NCI-H524 (cell line): ENCODE results near the gene ATP8B1.
"Not testable (repeated sequence)": the region's sequence is repeated elsewhere in the genome, so short reads cannot be mapped to it uniquely, and the experiment has no call there.

Experiments used
- DNase-seq, 2 experiments: peaks; one replicate each; lab custom pipeline; 2025; lab: John Stamatoyannopoulos, UW

ATP8B1 gene

DNA sequence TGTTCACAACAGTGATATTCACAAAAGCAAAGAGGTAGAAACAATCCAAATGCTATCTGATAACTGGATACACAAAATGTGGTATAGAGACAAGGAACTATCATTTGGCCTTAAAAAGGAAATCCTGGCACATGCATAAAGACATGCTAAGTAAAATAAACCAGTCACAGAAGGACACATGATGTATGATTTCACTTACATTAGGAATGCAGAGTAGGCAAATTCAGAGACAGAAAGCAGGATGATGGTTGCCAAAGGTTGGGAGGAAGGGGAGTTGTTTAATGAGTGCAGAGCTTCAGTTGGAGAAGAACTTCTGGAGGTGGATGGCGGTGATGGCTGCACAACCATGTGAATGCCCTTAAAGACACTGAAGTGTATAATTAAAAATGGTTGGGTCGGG, 38.1 kb downstream of the ATP8B1 start:
- no peak for DNase-seq

DNA sequence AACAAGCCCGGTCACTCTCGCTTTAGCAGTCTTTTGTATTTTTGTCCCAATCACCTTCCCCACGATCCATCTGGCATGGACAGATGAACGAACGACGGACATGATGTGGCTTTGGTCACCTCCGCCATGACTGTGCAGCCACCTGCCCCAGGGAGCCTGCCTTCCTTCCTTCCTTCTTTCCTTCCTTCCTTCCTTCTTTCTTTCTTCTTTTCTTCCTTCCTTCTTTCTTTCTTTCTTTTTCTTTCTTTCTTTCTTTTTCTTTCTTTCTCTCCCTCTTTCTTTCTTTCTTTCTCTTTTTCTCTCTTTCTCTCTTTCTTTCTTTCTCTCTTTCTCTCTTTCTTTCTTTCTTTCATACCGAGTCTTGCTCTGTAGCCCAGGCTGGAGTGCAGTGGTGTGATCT, 39.0 kb downstream of the ATP8B1 start:
- no peak for DNase-seq

DNA sequence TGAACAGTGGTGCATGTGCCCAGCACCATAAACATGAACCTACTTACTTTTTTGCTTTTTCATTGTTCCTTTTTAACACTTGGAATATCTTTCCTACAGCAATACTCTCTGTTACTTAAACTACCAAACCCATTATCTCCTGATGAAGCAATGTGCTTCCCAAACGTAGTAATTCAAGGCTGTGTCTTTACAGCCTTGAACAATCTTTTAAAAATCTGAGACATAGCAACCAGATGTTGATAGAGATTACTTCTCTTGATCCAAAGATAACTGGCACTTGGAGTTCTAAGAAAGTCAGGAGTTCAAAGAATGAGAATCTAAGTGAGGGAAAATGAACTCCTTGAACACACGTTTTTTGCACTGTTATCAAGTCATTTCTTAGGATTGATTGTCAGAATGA, 40.4 kb downstream of the ATP8B1 start:
- DNase-seq: no peak

DNA sequence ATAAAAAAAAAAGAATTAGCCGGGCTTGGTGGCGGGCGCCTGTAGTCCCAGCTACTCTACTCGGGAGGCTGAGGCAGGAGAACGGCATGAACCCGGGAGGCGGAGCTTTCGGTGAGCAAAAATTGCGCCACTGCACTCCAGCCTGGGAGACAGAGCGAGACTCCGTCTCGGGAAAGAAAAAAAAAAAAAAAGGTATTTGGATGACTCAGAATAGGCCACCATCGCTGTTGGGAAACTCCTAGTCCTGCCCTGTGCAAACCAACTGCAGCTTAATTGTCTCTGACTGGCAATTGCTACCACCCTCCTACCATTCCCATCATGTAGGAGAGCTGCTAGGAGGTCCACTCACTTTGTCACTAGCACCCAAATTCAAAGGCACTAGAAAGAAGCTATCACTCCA, 43.5 kb downstream of the ATP8B1 start:
- no peak for DNase-seq

DNA sequence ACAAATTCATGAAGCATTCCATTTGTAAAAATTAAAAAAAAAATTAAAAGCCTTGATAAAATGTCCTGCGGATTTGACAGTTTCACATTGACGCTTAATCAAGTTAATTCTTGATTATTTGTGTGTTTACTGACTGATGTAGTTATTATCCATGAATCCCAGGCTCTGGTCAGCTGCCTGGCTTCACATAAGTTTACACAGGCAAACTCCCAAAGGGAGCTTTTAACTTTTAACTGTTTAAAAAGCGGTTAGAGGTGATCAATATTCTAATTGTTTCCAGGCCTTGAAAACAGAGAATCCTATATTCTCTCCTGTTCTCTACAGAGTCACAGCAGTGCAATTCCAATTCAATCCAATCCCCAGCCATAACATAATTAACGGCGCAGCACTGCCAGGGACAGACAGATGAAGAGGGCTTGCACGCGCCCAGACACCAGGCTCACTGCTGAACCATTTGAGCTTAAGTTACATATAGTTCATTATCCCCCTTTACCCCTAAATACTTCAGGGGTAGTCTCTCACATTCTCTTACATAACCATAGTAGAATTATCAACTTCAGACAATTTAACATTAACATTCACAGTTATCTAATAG, 47.5 kb downstream of the ATP8B1 start:
- DNase-seq: no peak

DNA sequence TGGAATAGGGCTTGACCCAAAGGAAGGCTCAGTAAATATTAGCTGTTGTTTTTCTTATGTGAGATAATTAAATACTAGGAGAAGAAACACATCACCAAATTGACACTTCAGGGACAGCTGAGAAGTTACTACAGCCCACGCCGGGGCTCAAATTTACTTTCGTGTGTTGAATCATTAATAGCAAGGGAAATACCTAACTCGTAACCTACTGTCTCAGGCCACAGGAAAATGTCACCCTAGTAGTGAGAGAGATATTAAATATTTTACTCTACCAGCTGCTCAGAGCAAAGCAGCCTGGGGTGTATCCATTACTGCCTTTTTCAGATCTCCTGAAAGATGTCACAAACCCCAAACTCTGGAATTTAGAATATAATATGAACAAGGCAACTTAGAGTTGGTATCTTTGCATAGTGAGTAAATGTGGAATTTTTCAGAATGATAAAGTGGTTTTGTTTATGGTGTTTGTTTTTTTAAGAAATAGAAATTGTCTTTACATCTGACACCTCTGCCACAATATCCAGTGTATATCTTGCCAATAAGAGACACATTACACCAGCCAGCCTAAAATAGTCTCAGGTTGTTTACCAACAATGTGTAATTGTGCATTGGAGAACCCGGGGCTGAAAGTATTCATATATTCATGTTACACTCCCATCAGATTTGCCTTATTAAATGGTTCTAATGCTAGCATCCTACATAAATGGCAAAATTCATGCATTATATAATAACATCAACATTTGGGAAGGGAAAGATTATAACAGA, 48.4 kb downstream of the ATP8B1 start:
- no peak for DNase-seq

DNA sequence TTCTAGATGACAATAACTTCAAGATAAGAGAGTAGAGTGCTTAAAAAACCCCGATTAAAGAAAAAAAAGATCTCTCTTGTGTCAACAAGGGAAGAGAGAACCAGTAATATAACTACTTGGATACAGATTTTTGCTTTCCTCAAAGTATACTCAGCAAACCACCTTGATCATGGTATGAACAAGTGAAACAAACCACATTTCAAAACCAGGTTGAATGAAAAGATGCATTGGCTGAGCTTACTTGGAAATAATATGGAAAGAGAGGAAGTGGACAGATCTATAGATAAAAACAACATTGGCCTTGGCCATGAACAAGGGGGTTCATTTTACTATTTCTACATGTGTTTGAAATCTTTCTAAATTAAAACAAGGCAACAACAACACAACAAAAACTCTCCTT, 50.1 kb downstream of the ATP8B1 start:
- DNase-seq: no peak

DNA sequence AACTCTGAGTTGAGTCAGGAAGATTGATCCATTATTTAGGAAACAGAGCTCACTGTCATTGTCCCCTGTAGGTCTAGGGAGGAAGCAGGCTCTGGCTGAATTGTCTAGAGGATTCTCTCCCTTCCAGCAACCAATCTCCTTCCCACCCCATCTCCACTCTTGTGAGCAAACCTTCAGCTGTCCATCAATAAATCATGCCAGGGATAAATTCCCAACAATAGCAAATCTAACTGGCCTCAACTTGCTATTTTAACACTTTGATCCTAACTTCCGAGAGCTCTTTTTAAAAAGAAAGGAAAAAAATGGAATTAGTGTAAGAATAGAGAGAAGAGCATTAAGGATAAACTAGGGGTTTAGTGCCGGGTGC, 53.5 kb downstream of the ATP8B1 start:
- DNase-seq: no peak

DNA sequence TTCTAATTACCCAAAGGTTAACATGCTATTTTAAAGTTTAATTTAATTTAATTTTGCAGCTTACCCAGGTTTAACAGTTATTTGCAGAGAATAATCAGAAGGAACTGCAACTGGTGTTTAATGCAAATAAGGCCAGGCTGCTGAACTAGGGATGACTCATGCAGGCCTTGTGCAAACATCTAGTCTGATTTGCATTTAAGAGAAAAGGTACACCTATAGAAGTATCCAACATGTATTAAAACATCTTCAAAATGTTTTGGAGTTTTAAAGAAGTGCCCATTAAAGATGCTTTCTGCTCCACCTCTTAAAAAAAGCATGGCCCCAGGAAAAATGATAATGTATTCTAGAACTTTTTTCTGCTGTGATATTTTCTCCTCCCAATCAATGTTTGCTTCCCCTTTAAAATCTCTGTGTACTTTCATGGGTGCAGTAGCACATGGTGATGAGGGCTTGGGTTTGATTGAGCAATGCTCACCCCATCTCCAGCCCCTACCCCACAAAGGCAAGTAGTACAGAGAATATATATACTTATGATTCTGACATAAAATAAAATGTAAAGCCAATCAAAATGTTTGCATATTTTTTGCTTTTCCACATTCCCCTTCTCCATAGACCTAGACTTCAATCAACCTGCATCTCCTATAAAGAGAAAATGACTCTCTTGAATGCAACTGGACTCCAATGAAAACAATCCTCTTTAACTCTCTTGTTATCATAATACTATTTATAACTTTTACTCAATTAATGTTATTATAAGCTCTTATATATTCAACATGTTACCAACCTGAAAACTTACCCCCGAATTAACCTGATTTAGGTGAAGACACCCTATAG, 54.1 kb downstream of the ATP8B1 start:
- no peak for DNase-seq

DNA sequence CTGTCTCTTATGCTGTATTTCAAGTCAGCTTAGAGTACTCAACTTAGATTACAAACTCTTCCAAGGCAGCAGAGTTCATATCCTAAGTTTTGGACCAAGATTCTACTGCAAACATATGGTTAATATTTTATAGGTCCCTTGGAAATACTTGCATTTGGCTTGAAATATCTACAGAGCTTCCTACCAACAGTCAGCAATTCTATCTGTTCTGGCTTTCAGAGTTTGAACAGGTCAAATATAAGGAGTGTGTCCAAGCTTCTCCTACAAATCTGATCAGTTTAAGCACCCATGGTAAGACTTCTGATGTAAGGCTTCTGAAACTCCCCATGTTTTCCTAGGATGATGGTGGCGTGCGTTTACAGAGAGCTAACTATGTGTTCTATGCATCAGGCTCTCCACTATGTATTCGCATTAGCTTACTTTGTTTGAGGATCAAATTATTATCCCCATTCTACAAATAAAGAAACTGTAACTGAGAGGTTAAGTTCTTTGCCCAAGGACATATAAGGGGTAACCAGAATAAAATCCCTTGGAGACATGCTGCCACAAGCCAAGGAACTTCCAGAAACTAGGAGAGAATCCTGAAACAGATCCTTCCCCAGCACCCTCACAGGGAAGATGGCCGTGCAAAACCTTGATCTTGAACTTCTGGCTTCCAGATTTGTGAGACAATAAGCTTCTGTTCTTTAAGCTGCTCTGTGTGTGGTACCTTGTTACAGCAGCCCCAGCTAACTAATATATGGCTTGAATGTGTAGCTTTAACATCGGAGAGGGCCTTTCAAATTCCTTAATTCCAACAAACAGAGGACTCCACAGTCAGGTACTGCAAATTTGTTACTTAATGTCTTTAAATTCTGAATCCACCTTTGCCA, 55.1 kb downstream of the ATP8B1 start:
- DNase-seq: no peak

DNA sequence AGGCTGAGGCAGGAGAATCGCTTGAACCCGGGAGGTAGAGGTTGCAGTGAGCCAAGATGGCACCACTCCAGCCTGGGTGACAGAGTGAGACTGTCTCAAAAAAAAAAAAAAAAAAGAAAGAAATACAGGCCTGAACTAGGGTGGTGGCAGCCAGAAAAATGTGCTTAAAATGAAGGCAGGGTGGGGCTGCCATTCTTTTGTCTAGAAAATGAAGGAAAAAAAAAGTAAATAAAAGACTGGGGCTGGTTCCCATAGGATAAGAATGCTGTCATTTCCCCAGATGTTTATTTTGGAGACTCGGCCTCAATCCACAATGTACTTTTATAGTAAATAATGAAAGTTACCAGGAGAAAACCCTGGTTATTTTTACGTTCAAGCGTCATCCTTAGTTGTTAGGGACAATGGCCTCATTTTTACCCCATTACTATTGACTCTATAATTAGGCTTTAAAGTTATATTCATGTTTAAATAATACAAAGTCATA, 58.9 kb downstream of the ATP8B1 start:
- no peak for DNase-seq

DNA sequence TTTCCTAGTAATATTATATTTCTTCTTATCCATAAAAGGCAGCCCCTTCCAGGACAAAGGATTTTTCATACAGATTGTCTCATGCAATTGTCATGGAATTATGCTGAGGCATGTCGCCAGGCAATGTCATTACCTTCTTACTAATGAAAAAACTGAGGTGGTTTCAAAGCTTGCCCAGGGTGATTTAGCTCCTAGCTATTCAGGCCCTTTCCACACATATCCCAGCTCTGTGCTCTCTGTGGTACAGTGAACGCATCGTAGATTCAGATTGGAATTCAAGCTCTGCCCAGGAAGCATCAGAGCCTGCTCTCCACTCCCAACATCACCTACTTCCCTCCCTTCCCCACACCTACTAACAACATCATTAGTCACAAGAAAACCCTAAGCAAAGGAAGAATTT, 60.1 kb downstream of the ATP8B1 start:
- no peak for DNase-seq

DNA sequence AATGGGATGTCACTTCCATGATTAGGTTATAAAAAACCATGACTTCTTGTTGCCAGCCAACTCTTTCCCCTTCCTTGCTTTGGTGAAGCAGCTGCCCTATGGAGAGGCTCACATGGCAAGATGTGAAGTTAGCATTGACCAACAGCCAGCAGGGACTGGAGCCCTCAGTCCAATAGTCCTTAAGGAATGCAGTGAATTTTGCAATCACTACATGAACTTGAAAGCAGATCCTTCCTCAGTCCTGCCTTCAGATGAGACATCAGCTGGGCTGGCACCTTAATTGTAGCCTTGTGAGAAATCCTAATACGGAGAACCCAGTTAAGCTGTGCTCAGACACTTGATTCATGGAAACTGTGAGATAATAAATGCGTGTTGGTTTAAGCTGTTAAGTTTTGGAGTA, 61.8 kb downstream of the ATP8B1 start:
- no peak for DNase-seq

DNA sequence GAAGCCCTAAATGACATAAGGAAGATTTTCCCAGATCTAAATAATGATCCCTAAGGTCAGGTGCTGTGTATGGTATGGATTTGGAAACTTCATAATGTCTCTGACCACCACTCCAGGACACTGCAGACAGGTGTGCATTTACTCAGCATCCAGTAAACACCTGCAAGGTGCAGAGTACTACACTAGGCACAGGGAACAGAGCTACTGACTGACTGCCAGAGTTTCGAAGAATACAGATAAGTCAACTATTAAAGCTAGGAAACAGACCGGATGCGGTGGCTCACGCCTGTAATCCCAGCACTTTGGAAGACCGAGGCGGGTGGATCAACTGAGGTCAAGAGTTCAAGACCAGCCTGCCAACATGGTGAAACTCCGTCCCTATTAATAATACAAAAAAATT, 65.0 kb downstream of the ATP8B1 start:
- DNase-seq: no peak

DNA sequence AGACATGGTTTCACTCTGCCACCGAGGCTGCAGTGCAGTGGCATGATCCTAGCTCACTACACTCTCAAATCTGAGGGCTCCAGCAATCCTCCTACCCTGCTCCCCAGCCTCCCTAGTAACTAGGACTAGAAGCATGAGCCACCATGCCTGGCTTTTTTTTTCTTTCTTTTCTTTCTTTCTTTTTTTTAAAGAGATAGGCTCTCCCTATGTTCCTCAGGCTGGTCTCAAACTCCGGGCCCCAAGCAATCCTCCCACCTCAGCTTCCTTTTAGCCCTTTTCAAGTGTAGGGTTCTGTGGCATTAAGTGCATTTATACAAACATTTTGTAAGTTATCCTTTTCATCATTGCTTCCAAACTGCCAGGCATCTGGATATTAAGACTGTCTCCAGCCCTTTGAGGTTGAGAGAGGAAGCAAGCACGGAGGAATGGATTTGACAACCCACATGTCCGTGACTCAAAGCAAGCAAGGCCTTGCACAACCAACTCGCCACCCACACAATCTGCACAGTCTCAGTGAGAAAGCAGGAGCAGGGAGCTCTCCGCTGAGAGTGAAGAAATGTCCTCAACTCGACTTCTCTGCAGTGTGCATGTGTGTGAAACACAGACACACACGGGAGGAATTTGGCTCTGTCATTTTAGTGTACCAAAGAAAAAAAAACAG, 65.6 kb downstream of the ATP8B1 start:
- DNase-seq: no peak

DNA sequence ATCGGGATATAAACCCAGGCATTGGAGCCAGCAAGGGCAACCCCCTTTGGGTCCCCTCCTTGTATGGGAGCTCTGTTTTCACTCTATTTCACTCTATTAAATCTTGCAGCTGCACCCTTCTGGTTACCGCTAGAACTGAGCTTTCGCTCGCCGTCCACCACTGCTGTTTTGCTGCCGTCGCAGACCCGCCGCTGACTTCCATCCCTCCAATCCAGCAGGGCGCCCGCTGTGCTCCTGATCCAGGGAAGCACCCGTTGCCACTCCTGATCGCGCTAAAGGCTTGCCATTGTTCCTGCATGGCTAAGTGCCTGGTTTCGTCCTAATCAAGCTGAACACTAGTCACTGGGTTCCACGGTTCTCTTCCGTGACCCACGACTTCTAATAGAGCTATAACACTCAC, 68.1 kb downstream of the ATP8B1 start:
- not testable (repeated sequence) for DNase-seq

DNA sequence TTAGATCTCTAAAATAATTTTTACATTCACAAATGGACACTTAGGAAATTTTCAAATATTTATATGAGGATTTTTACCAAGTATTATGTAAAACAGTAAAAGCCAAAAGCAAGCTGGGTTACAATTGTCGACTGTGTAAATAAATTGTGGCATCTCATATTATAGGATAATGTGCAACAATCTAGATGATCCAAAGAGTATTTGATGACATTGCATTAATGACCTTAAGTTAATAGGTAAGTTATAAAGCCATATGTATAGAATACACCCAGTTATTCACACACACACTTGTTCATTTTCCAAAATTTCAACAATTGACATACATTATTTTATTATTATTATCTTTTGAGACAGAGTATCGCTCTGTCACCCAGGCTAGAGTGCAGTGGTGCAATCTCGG, 69.3 kb downstream of the ATP8B1 start:
- no peak for DNase-seq

DNA sequence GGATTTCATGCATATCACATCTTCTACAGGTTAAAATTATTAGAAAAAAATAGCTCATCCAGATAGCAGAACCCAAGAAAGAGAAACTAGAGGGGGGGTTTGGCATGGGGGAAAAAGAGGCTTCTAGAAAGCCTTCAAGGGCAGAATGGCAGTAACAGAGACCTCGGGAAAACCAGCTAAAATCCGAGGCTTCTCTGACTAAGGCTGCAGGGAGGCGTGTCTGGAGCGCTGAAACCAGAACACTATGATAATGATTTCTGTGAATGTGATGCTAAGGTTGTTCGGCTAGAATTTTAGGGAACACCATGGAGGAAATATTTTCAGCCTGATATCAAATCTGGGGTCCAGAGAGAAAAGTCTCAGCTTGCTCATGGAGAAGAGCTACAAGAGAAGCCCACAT, 73.0 kb downstream of the ATP8B1 start:
- no peak for DNase-seq

DNA sequence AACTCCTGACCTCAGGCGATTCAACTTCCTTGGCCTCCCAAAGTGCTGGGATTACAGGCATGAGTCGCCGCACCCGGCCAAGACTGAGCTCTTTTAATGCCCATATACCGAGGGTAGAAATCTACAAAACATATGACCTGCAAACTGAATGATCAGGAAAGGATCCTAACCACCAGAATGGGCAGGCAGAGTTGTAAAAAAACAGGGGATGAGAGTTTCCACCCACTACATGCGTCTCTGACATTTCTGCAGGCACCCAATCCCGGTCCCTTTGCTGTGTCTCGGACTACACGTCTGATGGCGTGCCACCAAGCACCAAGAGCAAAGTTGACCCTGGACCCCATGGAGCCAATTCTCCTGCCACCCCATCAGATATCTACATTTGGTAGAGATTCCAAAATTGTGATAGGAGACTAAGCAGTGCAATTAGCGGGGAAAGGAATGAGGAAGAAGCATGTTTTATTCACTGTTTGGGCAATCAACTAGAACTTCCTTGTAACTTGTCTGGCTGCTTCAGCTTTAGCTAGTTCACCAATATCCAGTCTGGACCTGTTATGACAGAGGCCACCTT, 74.1 kb downstream of the ATP8B1 start:
- DNase-seq: no peak

DNA sequence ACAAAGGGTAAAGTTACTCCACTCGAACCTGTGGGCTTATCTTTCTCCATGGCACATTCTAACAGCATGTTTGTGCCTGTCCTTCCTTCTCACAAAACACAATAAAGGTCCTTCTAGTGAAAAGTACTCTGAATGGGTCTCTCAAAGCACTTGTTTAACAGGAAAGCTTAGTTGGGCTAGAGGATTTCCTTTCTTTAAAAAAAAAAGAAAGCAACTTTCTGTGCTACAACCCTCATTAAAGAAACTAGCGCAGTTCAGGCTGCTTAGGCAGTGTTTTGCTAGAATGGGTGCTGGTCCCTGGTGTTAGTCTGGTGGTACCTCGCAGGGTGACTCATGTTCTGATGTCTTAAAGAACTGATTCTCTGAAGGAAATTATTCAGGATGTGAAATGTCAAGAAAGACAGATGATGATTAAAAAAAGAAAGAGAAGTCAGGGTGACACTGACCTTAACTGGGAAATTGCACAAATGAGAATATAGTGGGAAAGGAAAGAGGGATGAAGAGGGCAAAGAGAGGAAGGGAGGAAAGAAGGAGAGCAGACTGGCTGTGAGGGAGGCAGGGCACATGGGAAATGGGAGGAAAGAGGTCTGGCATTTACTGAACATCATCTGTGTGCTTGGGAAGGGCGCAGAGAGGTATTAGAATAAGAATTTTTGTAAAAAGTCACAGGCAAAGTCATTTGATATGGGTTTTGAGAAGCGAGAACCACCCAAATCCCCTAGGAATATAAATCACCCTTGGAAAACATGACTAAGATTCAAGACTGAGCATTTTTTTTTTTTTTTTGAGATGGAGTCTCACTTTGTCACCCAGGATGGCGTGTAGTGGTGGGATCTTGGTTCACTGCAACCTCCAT, 74.9 kb downstream of the ATP8B1 start:
- DNase-seq: no peak
